Activated naive CD4-positive, alpha-beta T cell treated with anti-CD3 and anti-CD28 coated beads, Interleukin-2, amount 50 U/mL, for 72 hours (primary cell): Measurements from ENCODE around the gene NUP160. TPM values are rescaled to one million over a fixed set of nuclear protein-coding genes. Genes with fewer than 3 reads are reported as not detected.
"Not testable (repeated sequence)": the region's sequence is repeated elsewhere in the genome, so short reads cannot be mapped to it uniquely, and the experiment has no call there.

ENCODE experiments used
- ATAC-seq, 2 donors: fragments of 150-1000 bp; cut with Tn5 transposase; 2 replicates each; pipeline ENCODE4 v1.10.0; 2021; ENCODE audit warnings: mild to moderate bottlenecking in 2 of 2, moderate library complexity in 2 of 2
- DNase-seq, 2 donors: peaks; one replicate each; pipeline ENCODE4 v3.0.0; 2021 to 2022; ENCODE audit warnings: low spot score in 2 of 2
- H3K27ac Mint-ChIP-seq, 2 donors: one replicate each; pipeline ENCODE4 v1.8.0; 2022; ENCODE audit warnings: mild to moderate bottlenecking in 2 of 2, mixed read lengths in 2 of 2
- H3K36me3 Mint-ChIP-seq, 2 donors: one replicate each; pipeline ENCODE4 v1.8.0; 2022; ENCODE audit warnings: mixed read lengths in 2 of 2
- H3K9me3 Mint-ChIP-seq, 2 donors: one replicate each; pipeline ENCODE4 v1.8.0; 2022; ENCODE audit warnings: mixed read lengths in 2 of 2
- total RNA-seq, 2 donors: library from RNA; stranded (reverse); gene quantifications; one replicate each; pipeline ENCODE4 v1.2.3, GENCODE V29; 2022

NUP160 gene
- total RNA-seq, 2 donors from 2014 or later: 76.8 to 95.7 TPM

DNA sequence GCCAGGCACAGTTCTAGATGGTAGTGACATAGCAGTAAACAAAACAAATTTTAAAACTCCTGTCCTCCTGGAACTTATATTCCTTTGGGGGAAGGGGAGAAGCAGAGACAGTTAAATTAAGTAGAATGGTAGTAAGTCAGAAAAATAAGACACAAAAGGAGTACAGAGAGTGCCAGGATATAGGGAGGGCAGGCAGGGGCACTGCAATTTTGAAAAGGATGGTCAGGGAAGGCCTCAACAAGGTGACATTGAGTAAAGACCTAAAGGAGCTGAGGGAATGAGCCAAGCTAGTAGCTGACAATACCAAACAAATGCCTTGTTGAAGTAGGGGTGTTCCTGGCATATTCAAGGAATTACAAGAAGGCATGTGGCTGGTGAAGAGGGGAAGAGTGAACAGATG is 10.2 kb downstream of the NUP160 start:
- no peak for ATAC-seq
- H3K27ac Mint-ChIP-seq: peak overlapping the region; percentile 69 to 90
- DNase-seq: no peak
- peaks cover 16 to 20% of the 10 kb centered on the region in 2 donors for H3K36me3 Mint-ChIP-seq
- no peaks in the 10 kb centered on the region for H3K9me3 Mint-ChIP-seq

DNA sequence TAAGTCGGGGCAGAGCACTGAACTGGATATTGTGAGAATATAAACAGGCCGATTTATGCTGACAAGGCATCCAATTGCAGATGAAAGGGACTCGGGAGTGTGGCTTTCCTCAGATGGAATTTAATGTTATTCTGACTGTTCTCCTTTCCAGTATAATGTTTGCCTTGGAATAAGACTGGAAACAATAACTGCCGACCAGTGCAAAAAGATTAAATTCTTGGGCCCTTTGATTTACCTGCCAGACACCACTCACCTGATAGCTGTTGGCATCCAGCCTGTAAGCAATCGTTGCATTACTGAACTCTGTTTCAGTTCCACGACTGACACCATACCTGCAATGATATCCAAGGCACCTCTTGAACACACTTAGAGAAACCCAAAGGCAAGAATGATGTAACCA is 10.9 kb downstream of the NUP160 start:
- Mint-ChIP-seq H3K9me3 (no peaks in the 10 kb centered on the region), H3K27ac (peak overlapping the region; percentile 58 to 69), H3K36me3 (peaks cover 16 to 20% of the 10 kb centered on the region in 2 donors)
- ATAC-seq (no peak), DNase-seq (no peak)

DNA sequence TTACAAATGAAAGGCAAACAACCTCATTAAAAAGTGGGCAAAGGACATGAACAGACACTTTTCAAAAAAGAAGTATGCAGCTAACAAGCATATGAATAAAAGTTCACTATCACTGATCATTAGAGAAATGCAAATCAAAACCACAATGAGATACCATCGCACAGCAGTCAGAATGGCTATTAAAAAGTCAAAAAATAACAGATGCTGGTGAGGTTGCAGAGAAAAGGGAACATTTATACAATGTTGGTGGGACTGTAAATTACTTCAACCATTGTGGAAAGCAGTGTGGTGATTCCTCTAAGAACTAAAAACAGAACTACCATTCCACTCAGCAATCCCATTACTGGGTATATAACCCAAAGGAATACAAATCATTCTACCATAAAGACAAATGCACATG is 18.1 kb downstream of the NUP160 start:
- H3K36me3 Mint-ChIP-seq: peaks cover 5 to 36% of the 10 kb centered on the region in 2 donors
- DNase-seq, H3K9me3 Mint-ChIP-seq, ATAC-seq, H3K27ac Mint-ChIP-seq: not testable (repeated sequence)

DNA sequence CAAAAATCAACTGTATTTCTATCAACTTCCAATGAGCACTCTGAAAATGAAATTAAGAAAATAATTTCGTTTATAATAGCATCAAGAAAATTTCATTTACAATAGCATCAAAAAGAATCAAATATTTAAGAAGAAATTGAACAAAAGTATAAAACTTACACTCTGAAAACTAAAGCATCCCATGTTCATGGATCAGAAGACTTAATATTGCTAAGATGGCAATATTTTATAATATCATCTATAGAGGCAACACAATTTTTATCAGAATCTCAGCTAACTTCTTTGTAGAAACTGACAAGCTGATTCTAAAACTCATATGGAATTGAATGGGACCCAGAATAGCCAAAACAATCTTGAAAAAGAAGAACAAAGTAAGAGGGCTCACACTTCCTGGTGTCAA is 19.9 kb downstream of the NUP160 start:
- Mint-ChIP-seq H3K36me3 (peaks cover 4 to 35% of the 10 kb centered on the region in 2 donors), H3K27ac (peak overlapping the region in 1 of 2 donors; percentile 77), H3K9me3 (no peaks in the 10 kb centered on the region)
- ATAC-seq (no peak), DNase-seq (no peak)

DNA sequence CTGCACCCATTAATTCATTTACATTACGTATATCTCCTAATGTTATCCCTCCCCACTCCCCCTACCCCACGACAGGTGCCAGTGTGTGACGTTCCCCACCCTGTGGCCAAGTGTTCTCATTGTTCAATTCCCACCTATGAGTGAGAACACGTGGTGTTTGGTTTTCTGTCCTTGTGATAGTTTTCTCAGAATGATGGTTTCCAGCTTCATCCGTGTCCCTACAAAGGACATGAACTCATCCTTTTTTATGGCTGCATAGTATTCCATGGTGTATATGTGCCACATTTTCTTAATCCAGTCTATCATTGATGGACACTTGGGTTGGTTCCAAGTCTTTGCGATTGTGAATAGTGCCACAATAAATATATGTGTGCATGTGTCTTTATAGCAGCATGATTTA is 25.5 kb downstream of the NUP160 start:
- peaks cover 6 to 33% of the 10 kb centered on the region in 2 donors for H3K36me3 Mint-ChIP-seq
- not testable (repeated sequence) for H3K9me3 Mint-ChIP-seq, H3K27ac Mint-ChIP-seq, ATAC-seq, DNase-seq

DNA sequence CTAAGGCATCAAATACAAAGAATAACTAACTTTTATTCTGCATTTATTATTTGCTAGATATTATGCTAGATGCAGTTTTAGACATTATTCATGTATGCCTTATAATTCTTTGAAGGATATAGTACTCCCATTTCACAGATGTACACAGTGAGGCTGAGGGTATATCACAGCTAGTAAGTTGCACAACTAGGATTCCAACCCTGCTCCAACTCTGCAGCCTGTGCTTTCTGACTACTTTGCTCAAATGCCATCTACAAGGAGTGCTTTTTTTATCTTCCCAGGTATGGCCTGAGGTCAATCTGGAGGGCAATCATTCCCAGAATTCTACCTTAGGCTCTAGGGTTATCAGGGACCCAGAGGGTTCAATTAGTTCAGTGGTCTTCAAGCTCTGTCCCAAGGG is 28.4 kb downstream of the NUP160 start:
- DNase-seq (no peak), ATAC-seq (no peak)
- no peaks in the 10 kb centered on the region for H3K9me3 Mint-ChIP-seq

DNA sequence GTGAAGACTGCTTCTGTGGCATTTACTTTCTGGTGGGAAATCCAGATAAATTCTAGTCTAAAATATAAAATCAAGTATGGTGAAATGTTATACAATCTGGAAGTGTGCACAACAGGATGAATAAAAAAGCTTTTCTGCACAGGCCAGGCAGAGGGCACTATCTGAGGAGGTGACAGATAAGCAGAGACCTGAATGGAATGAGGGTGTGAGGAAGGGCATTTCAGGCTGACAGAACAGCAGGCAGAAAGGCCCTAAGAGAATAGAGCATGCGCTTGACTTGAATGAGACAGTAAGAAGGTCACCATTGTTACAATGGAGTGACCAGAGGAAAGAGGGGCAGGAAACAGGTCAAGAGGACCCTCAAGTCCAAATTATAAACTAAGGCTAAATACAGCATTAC is 47.4 kb downstream of the NUP160 start:
- peaks cover 13 to 22% of the 10 kb centered on the region in 2 donors for H3K36me3 Mint-ChIP-seq
- ATAC-seq (no peak), DNase-seq (no peak)
- peak overlapping the region in 1 of 2 donors; percentile 18 for H3K27ac Mint-ChIP-seq
- peaks cover 4% of the 10 kb centered on the region in 2 donors for H3K9me3 Mint-ChIP-seq

More for the DNA sequence above, 28.4 kb downstream of the NUP160 start:
- Mint-ChIP-seq H3K27ac (no peak overlapping the region), H3K36me3 (peaks cover 6 to 25% of the 10 kb centered on the region in 2 donors)

DNA sequence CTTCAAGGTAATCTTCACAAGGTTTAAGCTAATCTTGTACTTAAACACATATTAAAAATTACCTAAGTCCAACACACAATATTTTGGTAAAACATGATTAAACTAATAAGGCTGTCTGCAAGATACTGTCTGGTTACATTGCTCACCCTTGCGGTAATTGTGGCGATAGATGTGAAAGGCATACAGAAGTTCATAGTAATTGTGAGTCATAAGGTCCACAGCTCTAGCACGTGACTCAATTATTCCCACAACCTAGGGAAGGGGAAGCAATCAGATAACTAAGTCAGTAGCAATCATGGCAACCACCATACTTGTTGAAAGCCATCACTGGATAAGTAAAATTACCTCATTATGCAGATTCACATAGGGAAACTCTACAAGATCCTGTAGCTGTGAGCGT is 50.5 kb downstream of the NUP160 start:
- DNase-seq (peak; percentile 40 to 57), ATAC-seq (peak; percentile 98 to 99)
- Mint-ChIP-seq H3K9me3 (peaks cover 4% of the 10 kb centered on the region in 2 donors), H3K36me3 (peaks cover 7 to 35% of the 10 kb centered on the region in 2 donors), H3K27ac (peak overlapping the region; percentile 87 to 95)

DNA sequence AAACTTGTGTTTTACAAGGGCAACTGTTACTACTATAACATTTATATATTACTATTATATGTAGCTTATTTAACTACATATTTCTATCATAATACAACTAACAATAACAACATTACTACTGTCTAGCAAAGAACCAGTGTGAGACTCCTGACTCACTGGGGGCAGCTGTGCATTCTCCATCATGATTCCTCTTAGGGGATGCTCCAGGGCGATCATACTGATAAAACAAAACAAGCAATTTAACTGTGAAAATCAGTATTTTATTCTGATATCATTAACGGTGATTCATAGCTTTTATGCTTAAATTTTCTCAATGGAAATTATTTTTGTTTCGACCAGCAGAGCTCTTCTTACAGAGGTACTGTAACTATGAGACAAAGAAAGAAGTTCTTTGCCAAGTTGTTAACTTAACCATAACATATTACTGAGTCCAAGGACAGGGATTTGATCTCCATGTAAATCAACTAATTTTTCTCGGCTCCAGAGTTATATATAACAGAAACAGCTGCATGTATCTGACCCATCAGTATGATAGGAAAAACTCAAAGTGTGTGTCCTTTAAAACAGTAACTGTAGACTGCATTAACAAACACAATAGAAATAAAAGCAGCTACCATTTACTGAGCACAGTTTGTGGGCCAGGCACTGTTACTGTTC is 56.2 kb downstream of the NUP160 start:
- Mint-ChIP-seq H3K36me3 (peaks cover 0 to 33% of the 10 kb centered on the region in 2 donors), H3K9me3 (no peaks in the 10 kb centered on the region), H3K27ac (no peak overlapping the region)
- ATAC-seq: no peak
- DNase-seq: no peak

DNA sequence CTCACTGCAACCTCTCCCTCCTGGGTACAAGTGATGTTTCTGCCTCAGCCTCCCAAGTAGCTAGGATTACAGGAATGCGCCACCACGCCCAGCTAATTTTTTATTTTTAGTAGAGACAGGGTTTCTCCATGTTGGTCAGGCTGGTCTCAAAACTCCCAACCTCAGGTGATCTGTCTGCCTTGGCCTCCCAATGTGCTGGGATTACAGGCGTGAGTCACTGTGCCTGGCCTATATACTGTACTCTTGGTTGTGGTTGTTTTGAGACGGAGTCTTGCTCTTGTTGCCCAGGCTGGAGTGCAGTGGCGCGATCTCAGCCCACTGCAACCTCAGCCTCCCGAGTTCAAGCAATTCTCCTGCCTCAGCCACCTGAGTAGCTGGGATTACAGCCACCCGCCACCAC is 58.1 kb downstream of the NUP160 start:
- DNase-seq, H3K9me3 Mint-ChIP-seq, ATAC-seq, H3K27ac Mint-ChIP-seq: not testable (repeated sequence)
- peaks cover 6 to 21% of the 10 kb centered on the region in 2 donors for H3K36me3 Mint-ChIP-seq

DNA sequence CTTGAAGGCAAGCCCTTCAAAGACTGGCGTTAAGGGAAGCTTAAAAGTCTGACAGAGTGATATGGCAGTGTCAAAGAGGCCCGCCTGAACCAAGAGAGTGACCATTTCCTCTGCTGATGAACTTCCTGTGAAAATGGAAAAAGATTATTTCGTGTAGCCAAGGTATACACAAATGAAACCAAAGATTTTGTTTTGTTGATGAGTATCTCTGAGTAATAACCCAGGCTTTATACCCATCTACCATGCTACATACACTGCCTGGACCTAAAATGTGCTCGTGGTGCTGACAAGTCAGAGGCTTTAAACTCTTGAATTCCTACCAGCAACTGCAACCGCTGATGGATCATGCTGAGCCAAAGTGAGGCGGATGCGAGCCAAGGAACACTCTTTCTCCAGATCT is 60.0 kb downstream of the NUP160 start:
- H3K9me3 Mint-ChIP-seq: no peaks in the 10 kb centered on the region
- peak; percentile 22 to 24 for ATAC-seq
- no peak for DNase-seq
- H3K27ac Mint-ChIP-seq: no peak overlapping the region
- H3K36me3 Mint-ChIP-seq: peaks cover 13 to 26% of the 10 kb centered on the region in 2 donors

DNA sequence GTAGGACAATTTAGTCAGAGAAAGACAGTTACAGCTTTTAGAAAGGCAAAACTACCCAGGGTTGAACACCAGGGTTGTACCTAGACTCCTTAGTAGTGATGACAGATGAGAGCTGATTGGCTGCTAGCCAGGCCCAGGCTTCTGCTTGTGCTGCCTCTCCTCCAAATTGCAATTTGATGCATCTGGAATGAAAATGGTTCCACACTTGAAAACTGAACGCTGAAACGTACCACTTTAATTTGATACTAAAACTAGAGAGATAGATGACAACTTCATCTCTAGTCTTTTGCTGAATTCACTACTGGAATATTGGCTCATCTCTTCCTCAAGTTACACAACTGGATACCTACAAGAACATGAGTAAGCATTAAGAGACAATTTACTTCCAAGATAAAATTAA is 61.8 kb downstream of the NUP160 start:
- Mint-ChIP-seq H3K27ac (peak overlapping the region in 1 of 2 donors; percentile 26), H3K36me3 (peaks cover 13 to 19% of the 10 kb centered on the region in 2 donors), H3K9me3 (no peaks in the 10 kb centered on the region)
- ATAC-seq (no peak), DNase-seq (no peak)

DNA sequence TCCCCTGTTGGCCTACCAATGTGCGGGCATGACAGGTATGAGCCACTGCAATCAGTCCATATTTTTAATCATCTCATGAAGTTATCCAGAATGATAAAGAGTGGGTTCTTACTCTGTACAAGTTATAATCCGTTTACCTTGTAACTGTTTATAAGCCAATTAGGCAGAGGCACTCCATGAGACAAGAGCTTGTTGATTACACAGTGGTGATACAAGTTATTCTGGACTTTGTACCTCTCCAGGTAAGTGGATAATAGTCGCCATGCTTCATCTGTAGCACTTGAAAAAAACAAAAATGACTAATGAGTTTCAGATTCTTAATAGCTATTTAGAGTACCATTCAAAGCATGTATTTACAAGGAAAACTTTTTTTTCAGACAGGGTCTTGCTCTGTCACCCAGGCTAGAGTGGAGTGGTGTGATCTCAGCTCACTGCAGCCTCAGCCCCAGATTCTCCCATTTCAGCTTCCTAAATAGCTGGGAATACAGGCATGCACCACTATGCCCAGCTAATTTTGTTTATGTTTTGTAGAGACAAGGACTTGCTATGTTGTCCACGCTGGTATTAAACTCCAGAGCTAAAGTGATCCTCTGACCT is 63.3 kb downstream of the NUP160 start:
- ATAC-seq: peak in 1 of 2 donors; percentile 18
- no peak for DNase-seq
- Mint-ChIP-seq H3K36me3 (peaks cover 13 to 23% of the 10 kb centered on the region in 2 donors), H3K27ac (no peak overlapping the region), H3K9me3 (no peaks in the 10 kb centered on the region)

DNA sequence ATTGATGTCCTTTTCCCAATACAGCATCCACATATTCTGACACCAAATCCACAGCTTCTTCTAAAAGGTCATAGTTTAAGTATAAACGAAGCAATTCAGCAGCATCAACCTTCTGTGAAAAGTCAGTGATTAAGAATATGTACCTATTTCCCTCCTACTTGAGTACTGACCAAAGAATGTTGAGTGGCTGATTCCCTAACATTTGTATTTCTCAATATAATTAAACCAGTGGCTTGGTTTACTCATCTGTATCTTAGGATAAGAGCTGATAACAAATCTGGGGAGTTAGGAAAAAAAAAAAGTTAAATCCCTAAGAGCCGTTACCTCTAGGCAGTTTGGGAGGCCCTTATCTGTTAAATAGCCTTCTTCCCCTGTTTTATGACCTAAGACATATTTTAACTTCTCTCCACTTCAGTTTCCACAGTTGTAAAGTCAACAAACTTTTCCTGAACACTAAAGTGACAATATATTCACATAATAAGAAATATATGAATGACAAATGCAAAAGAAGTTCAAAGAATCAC is 65.0 kb downstream of the NUP160 start:
- no peak for ATAC-seq
- no peak for DNase-seq
- Mint-ChIP-seq H3K9me3 (no peaks in the 10 kb centered on the region), H3K27ac (peak overlapping the region in 1 of 2 donors; percentile 85), H3K36me3 (peaks cover 16 to 19% of the 10 kb centered on the region in 2 donors)

DNA sequence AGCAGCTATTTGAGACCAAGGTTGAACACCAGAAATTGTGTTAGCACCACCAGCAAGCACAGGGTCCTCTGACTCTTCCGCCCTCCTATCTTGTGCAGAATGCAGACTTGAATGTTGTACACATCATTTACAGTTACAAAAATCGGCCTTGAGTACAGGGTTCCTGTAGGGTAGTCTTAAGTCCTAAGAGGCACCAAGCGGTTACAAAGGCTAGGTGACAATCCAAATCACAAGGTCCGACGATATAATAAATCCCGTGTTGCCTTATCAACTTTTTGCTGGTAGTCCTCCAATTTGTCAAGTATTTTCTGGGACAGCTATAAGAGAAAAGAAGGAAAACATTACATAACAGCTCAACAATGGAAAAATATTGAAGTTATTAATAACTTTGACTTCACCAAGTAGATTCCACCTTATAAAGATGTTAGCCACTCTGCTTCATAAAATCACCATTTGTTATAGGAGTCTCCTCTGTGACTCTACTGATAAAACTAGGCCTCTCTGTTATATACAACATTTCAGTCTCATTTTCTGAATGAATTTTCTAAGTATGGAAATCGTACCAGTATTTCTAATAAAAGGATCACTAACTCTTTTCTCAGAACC is 69.2 kb downstream of the NUP160 start:
- no peaks in the 10 kb centered on the region for H3K9me3 Mint-ChIP-seq
- H3K36me3 Mint-ChIP-seq: peaks cover 15 to 28% of the 10 kb centered on the region in 2 donors
- DNase-seq: no peak
- peak overlapping the region in 1 of 2 donors; percentile 36 for H3K27ac Mint-ChIP-seq
- no peak for ATAC-seq

DNA sequence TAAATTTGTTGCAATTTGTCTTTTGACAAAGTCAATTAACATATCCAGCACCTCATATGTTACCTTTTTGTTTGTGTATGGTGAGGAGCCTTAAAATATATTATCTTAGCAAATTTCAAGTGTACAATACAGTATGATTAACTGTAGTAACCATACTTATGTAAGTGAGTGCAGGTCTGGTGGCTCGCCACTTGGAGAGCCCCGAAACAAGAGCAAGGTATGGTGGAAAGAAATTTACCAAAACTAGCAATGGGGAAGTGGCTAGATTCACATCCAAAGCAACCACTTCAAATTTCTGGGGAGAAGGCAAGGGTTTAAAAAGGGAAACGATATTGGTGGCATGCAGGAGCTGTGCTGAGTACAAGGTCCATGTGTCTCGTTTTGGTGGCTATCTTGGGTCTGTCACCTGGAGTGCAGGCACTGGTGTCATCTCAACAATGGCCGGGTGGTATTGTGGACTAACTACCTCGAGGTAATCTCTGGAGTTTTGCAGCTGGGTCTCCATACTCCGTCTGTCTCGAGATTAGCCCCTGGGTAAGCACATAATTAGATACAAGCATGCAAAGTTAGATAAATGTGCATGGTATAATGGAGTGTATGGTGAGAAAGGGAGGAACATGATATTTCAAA is 72.8 kb downstream of the NUP160 start:
- ATAC-seq: no peak
- DNase-seq: no peak
- no peaks in the 10 kb centered on the region for H3K9me3 Mint-ChIP-seq
- peak overlapping the region in 1 of 2 donors; percentile 81 for H3K27ac Mint-ChIP-seq
- H3K36me3 Mint-ChIP-seq: peaks cover 10 to 23% of the 10 kb centered on the region in 2 donors

DNA sequence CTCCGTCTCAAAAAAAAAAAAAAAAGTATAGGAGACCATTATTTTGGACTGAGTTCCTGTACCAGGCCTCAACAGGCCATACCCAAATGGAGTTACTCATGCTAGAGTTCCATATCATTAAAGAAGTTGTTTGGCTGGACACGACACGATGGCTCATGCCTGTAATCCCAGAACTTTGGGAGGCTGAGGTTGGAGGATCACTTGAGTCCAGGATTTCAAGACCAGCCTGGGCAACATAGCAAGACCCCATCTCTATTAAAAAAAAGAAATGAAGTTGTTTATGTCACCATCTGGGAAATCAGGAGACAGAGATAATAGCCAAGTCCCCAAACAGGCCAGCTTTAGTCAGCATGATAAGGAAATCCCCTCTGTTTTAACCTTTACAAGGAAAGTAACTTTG is 74.3 kb downstream of the NUP160 start:
- ATAC-seq: no peak
- no peaks in the 10 kb centered on the region for H3K9me3 Mint-ChIP-seq
- H3K27ac Mint-ChIP-seq: no peak overlapping the region
- no peak for DNase-seq
- H3K36me3 Mint-ChIP-seq: peaks cover 8 to 18% of the 10 kb centered on the region in 2 donors
